GM23338 (cell line): ENCODE data around the gene EXO5.
A peak's percentile ranks its signal among the peaks of the same experiment; 100 is the strongest.

Experiments used
- EZH2 ChIP-seq: fragments of 200-600 bp; sonication (generic); IDR thresholded peaks from one replicate; pipeline ENCODE4 v1.8.0; 2017; ENCODE audit warnings: antibody characterized with exemption, mild to moderate bottlenecking, low read depth; ENCODE audit not compliant: unreplicated experiment
- EZH2phosphoT487 ChIP-seq: fragments of 200-600 bp; sonication (generic); IDR thresholded peaks from one replicate; pipeline ENCODE4 v1.8.1; 2018; ENCODE audit warnings: antibody characterized with exemption; ENCODE audit not compliant: unreplicated experiment
- NANOG ChIP-seq: IDR thresholded peaks from 2 replicates; pipeline ENCODE4 v1.6.1; 2016; ENCODE audit warnings: antibody characterized with exemption, borderline replicate concordance
- POLR2AphosphoS5 ChIP-seq: IDR thresholded peaks from 2 replicates; pipeline ENCODE4 v1.6.1; 2016; ENCODE audit warnings: antibody characterized with exemption, low read depth
- TF ChIP-seq, protein P1 (sequence below), 2 experiments: fragments of 200-600 bp in 1 of 2; sonication (generic) in 1 of 2; conservative IDR thresholded peaks; 2 replicates each; pipeline versions ENCODE4 v1.5.1 to v1.6.1; 2016 to 2017; ENCODE audit warnings: antibody characterized with exemption in 2 of 2, low read depth in 2 of 2, mild to moderate bottlenecking in 2 of 2, moderate library complexity in 1 of 2
- TF ChIP-seq, protein P2 (sequence below): IDR thresholded peaks from 2 replicates; pipeline ENCODE4 v1.6.1; 2016; ENCODE audit warnings: antibody characterized with exemption
- TF ChIP-seq, protein P3 (sequence below): IDR thresholded peaks from one replicate; pipeline ENCODE4 v1.6.1; 2018; ENCODE audit warnings: antibody characterized with exemption; ENCODE audit not compliant: unreplicated experiment

DNA sequence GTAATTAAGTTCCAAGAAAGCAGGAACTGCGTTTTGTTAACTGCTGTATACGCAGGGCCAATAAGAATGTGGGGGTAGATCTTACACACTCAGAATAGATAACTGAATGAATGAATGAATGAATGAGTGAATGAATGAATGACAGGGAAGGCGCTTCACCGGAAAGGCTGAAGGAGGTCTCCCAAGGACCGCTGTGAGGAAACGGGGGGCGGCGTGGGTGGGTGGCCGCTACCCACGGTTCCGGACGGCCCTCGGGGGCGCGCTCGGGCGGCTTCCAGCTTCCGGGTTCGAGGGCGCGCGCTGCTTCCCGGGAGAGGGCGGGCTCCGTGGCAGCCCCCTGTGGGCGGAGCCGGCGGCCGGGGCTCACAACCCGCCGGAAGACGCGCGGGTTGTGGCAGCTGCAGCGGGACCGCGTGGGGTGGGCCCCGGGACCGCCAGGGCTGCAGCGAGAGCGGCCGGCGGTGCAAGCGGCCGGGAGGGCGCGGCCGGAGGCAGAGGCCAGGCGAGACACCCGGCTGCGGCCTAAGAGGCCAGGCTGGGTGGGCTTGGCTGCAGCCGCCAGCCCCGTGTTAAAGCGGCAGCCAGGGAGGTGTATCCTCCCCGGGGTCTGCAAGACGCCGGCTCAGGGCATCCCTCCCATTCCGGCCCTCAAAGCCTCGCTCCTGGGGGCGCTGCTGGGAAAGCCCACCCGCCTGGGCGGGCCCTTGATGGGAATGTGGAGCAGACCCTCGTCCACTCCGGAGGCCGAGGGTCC, 31.5 kb upstream of the EXO5 start, which contains the start of gene ZFP69:
- no peak for TF ChIP-seq EZH2phosphoT487
- TF ChIP-seq, protein P1, sequence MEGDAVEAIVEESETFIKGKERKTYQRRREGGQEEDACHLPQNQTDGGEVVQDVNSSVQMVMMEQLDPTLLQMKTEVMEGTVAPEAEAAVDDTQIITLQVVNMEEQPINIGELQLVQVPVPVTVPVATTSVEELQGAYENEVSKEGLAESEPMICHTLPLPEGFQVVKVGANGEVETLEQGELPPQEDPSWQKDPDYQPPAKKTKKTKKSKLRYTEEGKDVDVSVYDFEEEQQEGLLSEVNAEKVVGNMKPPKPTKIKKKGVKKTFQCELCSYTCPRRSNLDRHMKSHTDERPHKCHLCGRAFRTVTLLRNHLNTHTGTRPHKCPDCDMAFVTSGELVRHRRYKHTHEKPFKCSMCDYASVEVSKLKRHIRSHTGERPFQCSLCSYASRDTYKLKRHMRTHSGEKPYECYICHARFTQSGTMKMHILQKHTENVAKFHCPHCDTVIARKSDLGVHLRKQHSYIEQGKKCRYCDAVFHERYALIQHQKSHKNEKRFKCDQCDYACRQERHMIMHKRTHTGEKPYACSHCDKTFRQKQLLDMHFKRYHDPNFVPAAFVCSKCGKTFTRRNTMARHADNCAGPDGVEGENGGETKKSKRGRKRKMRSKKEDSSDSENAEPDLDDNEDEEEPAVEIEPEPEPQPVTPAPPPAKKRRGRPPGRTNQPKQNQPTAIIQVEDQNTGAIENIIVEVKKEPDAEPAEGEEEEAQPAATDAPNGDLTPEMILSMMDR (conservative IDR thresholded peaks at IDR 0.05; ENCODE audit: low read depth in 2 of 2), result no peak
- TF ChIP-seq, protein P2, sequence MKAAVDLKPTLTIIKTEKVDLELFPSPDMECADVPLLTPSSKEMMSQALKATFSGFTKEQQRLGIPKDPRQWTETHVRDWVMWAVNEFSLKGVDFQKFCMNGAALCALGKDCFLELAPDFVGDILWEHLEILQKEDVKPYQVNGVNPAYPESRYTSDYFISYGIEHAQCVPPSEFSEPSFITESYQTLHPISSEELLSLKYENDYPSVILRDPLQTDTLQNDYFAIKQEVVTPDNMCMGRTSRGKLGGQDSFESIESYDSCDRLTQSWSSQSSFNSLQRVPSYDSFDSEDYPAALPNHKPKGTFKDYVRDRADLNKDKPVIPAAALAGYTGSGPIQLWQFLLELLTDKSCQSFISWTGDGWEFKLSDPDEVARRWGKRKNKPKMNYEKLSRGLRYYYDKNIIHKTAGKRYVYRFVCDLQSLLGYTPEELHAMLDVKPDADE, result no peak
- TF ChIP-seq EZH2, result no peak
- TF ChIP-seq POLR2AphosphoS5, result peak; percentile 66; the same call in 1 of the 2 replicates
- TF ChIP-seq NANOG, result no peak
- TF ChIP-seq, protein P3, sequence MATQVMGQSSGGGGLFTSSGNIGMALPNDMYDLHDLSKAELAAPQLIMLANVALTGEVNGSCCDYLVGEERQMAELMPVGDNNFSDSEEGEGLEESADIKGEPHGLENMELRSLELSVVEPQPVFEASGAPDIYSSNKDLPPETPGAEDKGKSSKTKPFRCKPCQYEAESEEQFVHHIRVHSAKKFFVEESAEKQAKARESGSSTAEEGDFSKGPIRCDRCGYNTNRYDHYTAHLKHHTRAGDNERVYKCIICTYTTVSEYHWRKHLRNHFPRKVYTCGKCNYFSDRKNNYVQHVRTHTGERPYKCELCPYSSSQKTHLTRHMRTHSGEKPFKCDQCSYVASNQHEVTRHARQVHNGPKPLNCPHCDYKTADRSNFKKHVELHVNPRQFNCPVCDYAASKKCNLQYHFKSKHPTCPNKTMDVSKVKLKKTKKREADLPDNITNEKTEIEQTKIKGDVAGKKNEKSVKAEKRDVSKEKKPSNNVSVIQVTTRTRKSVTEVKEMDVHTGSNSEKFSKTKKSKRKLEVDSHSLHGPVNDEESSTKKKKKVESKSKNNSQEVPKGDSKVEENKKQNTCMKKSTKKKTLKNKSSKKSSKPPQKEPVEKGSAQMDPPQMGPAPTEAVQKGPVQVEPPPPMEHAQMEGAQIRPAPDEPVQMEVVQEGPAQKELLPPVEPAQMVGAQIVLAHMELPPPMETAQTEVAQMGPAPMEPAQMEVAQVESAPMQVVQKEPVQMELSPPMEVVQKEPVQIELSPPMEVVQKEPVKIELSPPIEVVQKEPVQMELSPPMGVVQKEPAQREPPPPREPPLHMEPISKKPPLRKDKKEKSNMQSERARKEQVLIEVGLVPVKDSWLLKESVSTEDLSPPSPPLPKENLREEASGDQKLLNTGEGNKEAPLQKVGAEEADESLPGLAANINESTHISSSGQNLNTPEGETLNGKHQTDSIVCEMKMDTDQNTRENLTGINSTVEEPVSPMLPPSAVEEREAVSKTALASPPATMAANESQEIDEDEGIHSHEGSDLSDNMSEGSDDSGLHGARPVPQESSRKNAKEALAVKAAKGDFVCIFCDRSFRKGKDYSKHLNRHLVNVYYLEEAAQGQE, result no peak
